GM19438 (cell line): ENCODE data around the gene RENBP.

Experiments
- ATAC-seq: cut with Tn5 transposase; IDR thresholded peaks from one replicate; pipeline ENCODE4 v1.9.1; 2021; ENCODE audit warnings: low read depth; ENCODE audit not compliant: unreplicated experiment

RENBP gene

DNA sequence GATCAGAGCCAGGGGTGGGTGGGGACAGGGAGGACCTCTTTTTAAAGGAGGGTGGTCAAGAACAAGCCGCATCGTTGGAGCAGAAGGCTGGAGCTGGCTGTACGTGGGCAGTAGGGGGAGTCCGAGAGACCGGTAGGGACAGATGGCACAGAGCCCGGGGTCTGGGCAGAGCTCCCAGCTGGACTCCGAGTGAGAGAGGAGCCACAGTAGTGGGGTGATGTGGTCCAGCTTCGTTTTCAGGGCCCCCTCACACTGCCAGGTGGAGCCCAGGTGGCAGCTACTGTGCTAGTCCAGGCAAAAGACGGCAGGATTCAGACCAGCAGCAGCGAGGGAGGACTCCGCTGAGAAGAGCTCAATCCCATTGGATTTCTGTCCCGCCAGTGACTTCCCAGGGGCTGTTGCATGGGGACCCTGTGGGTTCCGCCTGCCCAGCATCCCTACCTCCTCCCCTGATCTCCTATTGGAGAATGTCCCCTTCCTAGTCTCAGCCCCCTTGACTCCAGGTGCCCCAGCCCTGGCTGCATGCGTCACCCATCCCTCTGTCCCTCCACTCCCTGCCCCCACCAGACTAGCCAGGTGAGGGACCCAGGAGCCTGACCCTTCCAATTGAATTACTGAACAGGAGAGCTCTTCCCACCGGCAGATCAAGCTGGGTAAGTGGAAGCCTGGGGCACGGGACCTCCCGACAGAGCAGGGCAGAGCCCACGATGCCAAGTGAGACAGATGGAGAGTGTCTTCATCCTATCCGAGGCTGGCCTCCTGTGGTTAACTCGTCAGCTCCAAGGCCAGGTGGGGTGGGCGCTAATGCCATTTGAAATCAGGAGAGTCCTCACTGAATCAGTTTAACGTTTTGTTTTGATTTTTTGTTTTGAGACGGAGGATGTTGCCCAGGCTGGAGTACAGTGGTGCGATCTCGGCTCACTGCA is 21.2 kb downstream of the RENBP start:
- no peak for ATAC-seq

DNA sequence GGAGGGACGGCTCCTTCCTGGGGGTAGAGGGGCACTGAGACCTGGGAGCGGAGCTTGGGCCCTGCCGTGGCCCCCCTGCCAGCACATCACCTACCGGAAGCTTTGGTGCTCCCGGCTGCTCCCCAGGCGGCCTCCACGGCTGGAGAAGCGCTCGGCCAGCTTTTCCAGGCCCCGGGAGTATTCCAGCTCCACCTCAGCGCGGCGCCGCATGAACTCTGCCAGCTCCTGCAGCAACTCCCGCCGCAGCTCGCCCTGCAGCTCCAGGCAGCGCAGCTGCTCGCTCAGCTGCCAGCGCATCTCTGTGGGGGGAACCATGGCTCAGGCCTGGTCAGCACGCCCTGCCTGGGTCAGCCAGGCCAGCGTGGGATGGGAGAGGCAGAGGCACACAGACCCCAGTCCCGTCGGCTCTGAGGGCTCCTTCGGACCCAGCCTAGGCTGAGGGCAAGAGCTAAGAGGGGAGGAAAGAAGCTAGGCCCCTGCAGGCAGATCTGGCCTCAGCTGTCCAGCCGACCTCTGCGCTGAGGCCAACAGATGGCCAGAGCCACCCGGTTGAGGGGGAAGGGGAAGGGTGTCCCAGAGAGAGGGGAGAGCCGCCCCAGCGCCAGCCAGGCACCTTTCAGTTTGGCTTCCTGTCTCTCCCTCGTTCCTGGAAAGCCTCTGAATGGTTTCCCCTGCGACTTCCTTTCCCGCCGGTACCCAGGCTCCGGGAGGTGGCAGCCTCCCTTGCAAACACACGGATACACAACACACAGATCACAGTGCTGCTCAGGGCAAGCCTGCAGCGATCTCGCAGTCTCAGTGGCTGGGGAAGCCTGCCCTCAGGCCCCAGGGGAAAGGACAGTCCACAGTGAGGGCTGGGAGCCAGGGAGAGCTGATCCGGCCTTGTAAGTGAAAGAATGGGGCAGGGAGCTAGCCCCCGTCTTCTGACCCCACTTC is 22.7 kb downstream of the RENBP start:
- ATAC-seq = no peak

DNA sequence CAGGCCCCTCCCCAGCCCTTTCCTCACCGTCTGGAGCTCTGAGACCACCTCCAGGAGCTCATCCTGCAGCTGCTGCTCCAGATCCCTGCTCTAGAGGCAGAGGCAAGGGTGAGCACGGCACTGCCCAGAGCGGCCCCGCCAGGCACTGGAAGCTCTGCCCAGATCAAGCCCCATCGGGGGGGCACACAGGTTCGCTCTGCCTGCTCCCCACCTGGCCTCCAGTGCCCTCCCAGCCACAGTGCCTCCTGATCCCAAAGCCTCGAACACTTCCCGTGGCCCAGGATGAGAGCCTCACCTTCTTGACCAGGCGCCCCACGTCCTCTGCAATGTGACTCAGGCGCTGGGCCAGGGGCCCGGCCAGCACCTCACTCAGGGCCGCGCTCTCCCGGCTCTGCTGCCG is 23.4 kb downstream of the RENBP start:
- no peak for ATAC-seq

DNA sequence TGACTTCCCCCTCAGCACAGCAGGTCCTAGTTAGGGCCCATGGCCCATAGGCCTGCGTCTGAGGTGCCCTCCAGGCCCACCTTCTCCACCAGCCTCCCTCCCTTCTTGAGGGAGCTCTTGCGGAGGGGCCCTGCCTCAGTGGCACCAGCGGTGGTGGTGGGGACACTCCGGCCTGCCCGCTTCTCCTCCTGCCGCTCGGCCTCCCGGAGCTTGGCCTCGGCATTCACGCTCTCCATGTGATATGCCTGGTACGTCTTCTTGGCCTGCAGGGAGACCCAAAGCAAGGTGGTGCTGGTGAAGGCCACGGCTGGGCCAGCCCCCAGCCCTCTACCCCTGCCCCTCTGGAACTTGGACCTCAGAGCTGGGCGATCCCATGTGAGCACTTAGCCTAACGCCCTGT is 23.9 kb downstream of the RENBP start:
- no peak for ATAC-seq

DNA sequence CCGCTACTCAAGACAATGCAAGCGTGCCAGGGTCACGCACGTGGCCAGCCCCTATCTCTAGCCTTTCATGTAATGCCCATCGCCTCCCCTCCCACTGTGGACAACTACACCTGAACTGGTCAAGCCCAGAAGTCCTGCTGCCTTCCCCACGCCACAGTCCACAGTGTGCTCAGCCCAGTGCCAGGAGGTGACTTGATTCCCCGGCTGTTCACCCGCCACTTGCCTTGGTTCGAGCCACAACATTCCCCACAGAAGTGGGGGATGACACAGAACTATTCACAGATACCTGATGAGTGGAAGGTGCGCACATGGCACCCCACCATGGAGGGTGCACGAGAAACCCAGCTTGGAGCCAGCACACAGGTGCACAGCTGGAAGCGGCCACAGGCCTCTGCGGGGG is 25.2 kb downstream of the RENBP start:
- no peak for ATAC-seq

DNA sequence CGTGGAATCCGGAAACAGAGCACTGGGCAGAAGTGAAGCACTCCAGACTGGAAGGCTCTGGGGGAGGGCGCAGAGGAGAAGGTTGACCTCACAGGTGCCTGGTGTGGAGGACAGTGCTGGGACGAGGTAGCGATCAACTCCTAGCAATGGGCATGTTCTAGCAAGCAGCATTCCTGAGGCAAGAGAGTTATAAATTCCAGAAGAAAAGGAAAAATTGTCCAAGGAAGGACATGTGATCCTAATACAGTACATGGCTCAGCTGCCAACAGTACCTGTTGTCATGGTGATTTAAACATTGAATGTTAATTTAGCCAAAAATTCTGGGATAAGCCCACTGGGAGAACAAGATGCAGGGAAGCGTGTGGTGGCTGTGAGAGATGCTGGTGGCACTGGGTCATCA is 26.6 kb downstream of the RENBP start:
- ATAC-seq = no peak

DNA sequence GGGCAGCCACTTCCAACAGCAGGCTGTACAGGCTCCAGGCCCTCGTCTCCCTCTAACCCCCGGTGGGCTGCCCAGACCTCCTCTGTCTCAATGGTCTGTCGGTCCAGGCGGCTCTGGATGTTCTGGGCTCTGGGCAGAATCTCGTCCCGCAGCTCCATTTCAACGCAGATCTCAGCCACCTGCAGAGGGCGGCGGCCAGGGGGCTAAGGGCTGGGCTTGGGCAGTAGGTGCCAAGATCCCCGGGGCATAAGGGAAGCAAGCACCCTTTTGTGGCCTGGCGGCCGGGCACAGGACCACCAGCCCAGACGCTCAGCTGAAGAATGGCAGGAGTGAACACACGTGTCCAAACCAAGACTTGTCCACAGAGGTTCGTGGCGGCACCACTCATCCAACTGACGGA is 30.7 kb downstream of the RENBP start:
- ATAC-seq = no peak

DNA sequence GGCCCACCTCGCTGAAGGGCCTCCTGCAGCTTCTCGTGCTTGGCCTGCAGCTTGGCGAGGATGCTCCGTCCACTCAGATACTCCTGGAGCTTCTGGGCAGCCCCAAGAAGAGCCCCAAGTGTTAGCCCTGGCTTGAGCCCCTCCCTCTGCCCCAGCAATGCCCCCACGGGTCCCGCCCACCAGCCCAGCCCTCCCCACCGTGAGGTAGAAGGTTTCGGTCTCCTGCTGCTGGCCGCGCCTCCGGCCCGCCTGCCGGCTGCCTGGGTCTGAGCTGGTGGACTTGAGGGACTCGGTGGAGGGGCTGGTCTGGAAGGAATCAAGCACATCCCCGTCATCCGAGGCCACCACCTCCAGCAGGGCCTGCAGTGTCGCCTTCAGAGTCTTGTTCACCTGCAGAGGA is 31.2 kb downstream of the RENBP start:
- no peak for ATAC-seq

DNA sequence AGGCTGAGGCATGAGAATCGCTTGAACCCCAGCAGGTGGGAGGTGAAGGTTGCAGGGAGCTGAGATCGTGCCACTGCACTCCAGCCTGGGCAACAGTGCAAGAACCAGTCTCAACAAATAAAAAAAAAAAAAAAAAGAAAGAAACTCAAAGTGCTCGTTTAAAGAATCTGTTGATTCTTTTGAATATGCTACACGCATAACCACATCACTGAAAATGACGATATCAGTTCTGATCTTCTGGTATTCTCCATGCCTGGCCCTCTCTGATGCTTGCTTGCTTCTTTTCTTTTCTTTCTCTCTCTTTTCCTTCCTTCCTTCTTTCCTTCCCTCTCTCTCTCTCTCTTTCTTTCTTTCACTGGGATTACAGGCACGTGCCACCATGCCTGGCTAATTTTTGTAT is 32.6 kb downstream of the RENBP start:
- no peak for ATAC-seq

DNA sequence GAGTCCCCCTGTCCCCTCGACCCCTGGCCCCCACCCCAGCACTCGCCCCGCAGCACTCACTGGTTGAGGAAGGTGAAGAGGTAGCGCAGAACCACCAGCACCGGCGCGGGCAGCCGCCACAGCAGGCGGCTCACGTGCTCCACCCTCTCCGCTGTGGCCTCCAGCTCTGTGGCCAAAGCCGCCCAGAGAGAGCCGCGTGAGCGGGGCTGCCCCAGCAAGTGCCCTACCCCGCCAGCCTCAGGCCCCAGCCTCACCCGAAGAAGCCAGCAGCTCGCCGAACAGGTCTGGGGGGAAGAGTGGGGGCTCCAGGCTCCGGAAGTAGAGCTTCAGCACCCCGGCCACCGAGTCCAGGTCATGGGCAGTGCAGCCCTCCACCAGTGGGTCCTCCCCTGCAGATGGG is 34.0 kb downstream of the RENBP start:
- ATAC-seq = no peak

DNA sequence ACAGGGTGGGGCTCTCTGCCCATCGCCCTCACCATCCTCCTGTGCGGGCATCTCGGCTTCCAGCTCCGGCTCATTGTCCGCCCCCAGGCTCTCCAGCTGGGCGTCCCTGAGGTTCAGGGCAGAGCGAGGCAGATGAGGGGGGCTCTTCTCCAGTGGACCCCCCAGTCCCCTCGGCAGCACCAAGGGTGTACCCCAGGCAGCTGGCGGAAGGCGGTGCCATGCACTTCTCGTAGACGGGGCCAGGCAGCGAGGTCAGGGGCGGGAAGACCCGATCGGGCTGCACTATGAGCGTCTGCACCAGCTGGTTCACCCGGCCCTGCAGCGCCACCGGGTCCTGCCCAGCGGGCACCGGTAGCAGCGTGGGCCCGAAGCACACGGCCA is 34.5 kb downstream of the RENBP start:
- no peak for ATAC-seq

DNA sequence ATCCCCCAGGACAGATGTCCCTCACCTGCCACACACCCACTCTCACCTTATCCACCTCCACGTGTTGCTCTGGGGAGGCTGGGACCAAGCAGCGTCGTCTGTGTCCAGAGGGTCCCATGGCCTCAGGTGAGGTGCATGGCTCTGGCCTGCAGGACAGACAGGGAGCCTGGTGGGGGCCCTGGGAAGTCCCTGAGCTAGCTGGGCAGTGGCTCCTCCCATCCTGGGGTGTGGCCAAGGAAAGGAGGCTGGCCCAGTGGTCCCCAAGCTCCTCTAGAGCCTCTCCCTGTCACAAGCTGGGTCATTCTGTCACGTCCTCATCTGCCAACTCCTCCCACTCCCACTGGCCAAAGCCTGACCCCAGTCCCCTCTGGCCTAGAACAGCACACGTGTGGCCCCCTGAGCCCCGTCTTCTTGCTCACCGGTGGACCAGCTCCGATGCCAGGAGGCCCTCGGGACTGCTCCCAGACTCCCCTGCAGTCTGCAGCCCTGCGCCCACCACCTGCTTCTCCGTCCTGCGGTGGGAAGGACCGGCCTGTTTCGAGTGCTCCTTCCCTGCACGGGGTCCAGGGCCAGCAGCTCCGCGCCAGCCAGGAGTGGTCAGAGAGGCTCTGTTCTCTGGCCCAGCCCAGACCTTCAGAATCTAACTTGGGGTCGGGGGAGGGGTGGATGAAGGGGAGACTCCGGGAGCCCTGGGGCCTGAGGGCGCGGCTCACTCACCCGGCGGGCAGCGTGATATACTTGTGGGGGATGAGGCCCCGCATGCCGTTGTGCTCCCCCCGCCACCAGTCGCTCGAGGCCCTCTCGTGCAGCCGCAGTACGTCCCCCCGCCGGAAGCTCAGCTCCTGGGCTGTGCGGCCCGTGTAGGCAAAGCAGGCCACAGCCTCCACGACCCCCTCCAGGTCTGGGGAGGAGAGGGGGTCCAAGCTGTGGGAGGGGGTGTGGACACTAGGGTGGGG is 35.1 kb downstream of the RENBP start:
- ATAC-seq = no peak

DNA sequence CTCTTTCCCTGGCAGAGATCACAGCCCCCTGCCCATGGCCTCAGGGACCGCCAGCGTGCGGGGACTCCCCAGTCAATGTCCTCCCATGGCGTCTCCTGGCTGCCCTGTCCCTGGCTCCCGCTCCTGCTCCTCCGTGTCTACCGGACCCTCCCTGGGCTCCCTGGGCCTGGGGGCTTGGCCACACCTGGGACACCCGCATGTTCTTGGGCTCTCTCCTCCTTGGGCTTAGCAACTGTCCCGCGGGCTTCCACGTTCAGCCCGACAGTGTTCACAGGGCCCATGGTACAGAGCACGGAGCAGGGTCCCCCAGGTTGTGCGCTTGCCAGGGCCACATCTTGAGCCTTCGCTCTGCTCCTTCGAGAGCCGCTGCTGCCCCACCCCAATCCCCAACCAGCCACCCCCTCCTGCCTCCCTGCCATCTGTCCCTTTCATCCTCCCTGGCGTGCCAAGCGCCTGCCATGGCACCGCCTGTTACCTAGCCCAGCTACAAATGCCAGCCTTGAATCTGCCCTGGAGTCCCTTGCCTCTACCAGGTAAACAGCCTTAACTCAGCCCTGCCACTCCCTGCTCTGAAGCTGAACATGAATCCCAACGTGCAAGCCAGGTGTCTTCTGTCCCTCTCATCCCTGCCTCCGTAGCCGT is 36.1 kb downstream of the RENBP start:
- ATAC-seq = no peak

DNA sequence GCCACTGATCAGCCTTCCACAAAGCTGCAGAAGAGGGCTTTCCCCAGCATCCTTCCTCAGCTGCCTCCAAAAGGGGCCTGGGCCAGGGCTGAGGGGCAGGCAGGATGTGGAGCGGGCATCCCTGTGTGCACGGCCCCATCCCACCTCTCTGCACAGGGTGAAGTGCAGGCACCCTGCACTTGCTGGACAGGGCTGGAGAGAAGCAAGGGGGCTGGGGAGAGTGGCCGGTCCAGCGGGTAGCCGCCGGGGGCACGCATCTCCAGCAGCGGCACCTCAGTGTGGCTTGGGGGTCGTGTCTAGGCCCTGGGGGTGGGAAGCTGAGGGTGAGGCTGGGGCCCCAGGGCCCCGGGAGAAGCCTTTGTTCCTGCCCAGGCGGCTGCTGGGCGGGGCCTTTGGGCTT is 37.0 kb downstream of the RENBP start:
- ATAC-seq = no peak

DNA sequence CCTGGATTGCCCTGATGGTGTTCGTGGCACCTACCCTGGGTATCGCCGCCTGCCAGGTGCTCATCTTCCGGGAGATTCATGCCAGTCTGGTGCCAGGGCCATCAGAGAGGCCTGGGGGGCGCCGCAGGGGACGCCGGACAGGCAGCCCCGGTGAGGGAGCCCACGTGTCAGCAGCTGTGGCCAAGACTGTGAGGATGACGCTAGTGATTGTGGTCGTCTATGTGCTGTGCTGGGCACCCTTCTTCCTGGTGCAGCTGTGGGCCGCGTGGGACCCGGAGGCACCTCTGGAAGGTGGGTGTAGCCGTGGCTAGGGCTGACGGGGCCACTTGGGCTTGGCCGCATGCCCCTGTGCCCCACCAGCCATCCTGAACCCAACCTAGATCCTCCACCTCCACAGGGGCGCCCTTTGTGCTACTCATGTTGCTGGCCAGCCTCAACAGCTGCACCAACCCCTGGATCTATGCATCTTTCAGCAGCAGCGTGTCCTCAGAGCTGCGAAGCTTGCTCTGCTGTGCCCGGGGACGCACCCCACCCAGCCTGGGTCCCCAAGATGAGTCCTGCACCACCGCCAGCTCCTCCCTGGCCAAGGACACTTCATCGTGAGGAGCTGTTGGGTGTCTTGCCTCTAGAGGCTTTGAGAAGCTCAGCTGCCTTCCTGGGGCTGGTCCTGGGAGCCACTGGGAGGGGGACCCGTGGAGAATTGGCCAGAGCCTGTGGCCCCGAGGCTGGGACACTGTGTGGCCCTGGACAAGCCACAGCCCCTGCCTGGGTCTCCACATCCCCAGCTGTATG is 38.1 kb downstream of the RENBP start:
- no peak for ATAC-seq

DNA sequence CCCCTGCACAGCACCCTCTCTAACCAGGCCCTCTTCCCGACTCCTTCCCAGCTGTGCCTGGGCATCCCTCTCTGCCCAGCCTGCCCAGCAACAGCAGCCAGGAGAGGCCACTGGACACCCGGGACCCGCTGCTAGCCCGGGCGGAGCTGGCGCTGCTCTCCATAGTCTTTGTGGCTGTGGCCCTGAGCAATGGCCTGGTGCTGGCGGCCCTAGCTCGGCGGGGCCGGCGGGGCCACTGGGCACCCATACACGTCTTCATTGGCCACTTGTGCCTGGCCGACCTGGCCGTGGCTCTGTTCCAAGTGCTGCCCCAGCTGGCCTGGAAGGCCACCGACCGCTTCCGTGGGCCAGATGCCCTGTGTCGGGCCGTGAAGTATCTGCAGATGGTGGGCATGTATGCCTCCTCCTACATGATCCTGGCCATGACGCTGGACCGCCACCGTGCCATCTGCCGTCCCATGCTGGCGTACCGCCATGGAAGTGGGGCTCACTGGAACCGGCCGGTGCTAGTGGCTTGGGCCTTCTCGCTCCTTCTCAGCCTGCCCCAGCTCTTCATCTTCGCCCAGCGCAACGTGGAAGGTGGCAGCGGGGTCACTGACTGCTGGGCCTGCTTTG is 38.9 kb downstream of the RENBP start:
- ATAC-seq = no peak

DNA sequence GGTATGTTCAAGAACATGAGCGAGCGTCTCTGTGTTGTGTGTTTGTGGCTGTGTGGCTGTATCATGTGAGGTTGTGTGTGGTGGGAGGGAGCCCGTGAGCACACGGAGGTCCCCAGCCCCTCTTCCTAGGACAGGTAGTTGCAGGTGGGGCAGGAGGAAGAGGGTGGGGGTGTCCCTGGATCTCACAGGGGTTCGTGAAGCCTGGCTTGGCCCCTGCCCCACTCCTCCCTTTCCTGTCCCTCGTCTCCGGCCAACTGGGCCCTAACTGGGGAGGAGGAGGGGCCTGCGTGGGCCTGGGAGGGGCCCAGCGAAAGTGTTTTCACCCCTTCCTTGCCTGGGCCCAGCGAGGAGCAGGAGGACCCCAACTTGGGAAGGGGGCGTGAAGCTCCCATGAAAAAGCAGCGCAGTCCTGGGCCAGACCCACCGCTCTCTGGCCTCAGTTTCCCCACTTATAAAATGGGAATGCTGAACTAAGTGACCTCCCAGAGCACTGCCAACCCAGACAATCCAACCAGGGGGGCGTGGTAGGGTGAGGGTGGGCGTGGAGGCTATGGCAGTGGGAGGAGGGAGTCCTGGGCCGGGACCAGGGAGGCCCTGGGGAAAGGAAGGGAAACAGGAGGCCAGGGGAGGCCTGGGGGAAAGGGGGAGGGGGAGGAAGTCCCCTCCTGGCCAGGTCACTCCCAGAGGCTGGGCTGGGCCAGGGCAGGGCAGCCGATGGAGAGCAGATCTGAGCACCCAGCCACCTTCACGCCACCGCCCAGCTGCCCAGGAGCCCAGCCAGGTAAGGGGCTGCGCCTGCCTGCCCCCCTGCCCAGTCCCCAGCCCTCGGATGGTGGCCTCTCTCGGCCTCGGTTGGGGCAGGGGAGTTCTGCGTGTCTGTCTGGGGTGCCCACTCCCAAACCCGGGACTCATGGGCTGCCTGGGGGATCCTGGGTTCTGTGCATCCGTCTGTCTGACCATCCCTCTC is 40.2 kb downstream of the RENBP start, which contains the start of gene AVPR2:
TSS of gene AVPR2 (plus strand) at position 683 of the 967 bp plus-strand sequence. CDS start 473 bp downstream, outside the sequence.
- no peak for ATAC-seq
